K562 (cell line): ENCODE data around the gene ATP1A2. TPM values are rescaled to one million over a fixed set of nuclear protein-coding genes. Genes with fewer than 3 reads are reported as not detected.

Experiments
- ATAC-seq: fragments of 200-7000 bp; cut with Tn5 transposase; 3 replicates; pipeline ENCODE4 v1.9.1; 2020; ENCODE audit warnings: moderate library complexity
- BruUV-seq: library from RNA; stranded (reverse); fragments of 400-500 nt; replicated peaks from 2 replicates; lab custom pipeline; 2021; lab: Mats Ljungman, UMichigan
- CTCF ChIA-PET: fragments of 300-600 bp; formaldehyde crosslinking; extraction: SDS; loops from one replicate; lab custom pipeline; 2021; ENCODE audit warnings: low intra/inter-chr PET ratio; lab: Yijun Ruan, JAX
- POLR2A ChIA-PET: fragments of 300-600, 350-650 bp; sonication (Branson Sonifier 250); formaldehyde crosslinking; extraction: SDS; loops from one replicate; lab custom pipeline; 2021; ENCODE audit warnings: antibody characterized with exemption, inconsistent platforms; lab: Yijun Ruan, JAX
- DNase-seq, 4 experiments: peaks; one replicate each; pipeline versions ENCODE4 v3.0.0 to v3.0.0-alpha.2; 2011 to 2018; ENCODE audit warnings: low spot score in 3 of 4, mixed read lengths in 3 of 4; ENCODE audit errors: extremely low read depth in 1 of 4
- FAIRE-seq: peaks from 2 replicates; lab custom pipeline; 2011; peaks lifted over from hg19 to GRCh38; lab: Jason Lieb, UNC
- H2AFZ ChIP-seq: 2 replicates; pipeline ENCODE4 v1.6.0; 2011; ENCODE audit warnings: low read depth, low read length, control low read depth, inconsistent platforms
- H3K27ac ChIP-seq: fragments of 200-600 bp; 3 replicates; pipeline ENCODE4 v1.8.0; 2011; ENCODE audit warnings: low read depth, mild to moderate bottlenecking, control low read depth, inconsistent platforms, low read length, moderate library complexity, mixed read lengths; ENCODE audit errors: extremely low read depth
- H3K27me3 ChIP-seq, 2 experiments: fragments of 300-600 bp in 1 of 2; 2 replicates in 1 of 2; 3 replicates in 1 of 2; pipeline versions ENCODE4 v1.6.0 to v1.8.0; 2011; ENCODE audit warnings: inconsistent platforms in 2 of 2, low read length in 2 of 2, mild to moderate bottlenecking in 1 of 2, mixed read lengths in 1 of 2, moderate library complexity in 1 of 2; ENCODE audit not compliant: control insufficient read depth in 2 of 2, insufficient read depth in 2 of 2
- H3K36me3 ChIP-seq: fragments of 300-600 bp; 3 replicates; pipeline ENCODE4 v1.8.0; 2011; ENCODE audit warnings: mild to moderate bottlenecking, low read length, inconsistent platforms; ENCODE audit not compliant: control insufficient read depth, insufficient read depth
- H3K4me1 ChIP-seq, 2 experiments: fragments of 200-600 bp in 1 of 2; replicated peaks in 1 of 2; 2 replicates in 1 of 2; 3 replicates in 1 of 2; pipeline versions ENCODE4 v1.5.1 to v1.8.0; 2011; ENCODE audit warnings: inconsistent platforms in 2 of 2, low read length in 2 of 2, mild to moderate bottlenecking in 1 of 2, mixed read lengths in 1 of 2, moderate library complexity in 1 of 2; ENCODE audit not compliant: control insufficient read depth in 2 of 2, insufficient read depth in 2 of 2
- H3K4me2 ChIP-seq: 2 replicates; pipeline ENCODE4 v1.6.1; 2011; ENCODE audit warnings: low read length, control low read depth, inconsistent platforms, mixed read lengths; ENCODE audit not compliant: insufficient read depth
- H3K4me3 ChIP-seq: fragments of 200-600 bp; sonication (generic), shearing (Covaris generic); 2 replicates; pipeline ENCODE4 v1.5.1; 2016; ENCODE audit warnings: control low read depth, inconsistent platforms
- H3K79me2 ChIP-seq: fragments of 200-600 bp; 3 replicates; pipeline ENCODE4 v1.8.0; 2011; ENCODE audit warnings: low read length, inconsistent platforms; ENCODE audit not compliant: control insufficient read depth, insufficient read depth
- H3K9ac ChIP-seq, 2 experiments: 2 replicates each; pipeline versions ENCODE4 v1.6.0 to v1.6.1; 2011; ENCODE audit warnings: low read depth in 2 of 2, low read length in 2 of 2, control low read depth in 1 of 2, inconsistent platforms in 1 of 2, mild to moderate bottlenecking in 1 of 2, mixed read lengths in 1 of 2; ENCODE audit not compliant: insufficient read depth in 1 of 2
- H3K9me1 ChIP-seq: one replicate; pipeline ENCODE4 v1.6.0; 2011; ENCODE audit warnings: inconsistent platforms, mild to moderate bottlenecking, low read length, moderate library complexity; ENCODE audit not compliant: control insufficient read depth, insufficient read depth
- H3K9me3 ChIP-seq: replicated peaks from 2 replicates; pipeline ENCODE4 v1.5.1; 2011; ENCODE audit warnings: low read depth, low read length, inconsistent platforms; ENCODE audit not compliant: control insufficient read depth, insufficient read depth
- H4K20me1 ChIP-seq: replicated peaks from 2 replicates; pipeline ENCODE4 v1.6.1; 2011; ENCODE audit warnings: low read length, inconsistent platforms, mixed read lengths; ENCODE audit not compliant: control insufficient read depth, insufficient read depth
- CSDE1 ChIP-seq, 2 experiments: fragments of 450-650 bp; IDR thresholded peaks; 2 replicates each; pipeline ENCODE4 v1.6.1; 2016; ENCODE audit warnings: mild to moderate bottlenecking in 1 of 2
- CTBP1 ChIP-seq: fragments of 450-650 bp; IDR thresholded peaks from 2 replicates; pipeline ENCODE4 v1.6.1; 2016; ENCODE audit warnings: borderline replicate concordance
- HDAC2 ChIP-seq: fragments of 450-650 bp; IDR thresholded peaks from 2 replicates; pipeline ENCODE4 v1.6.1; 2016; ENCODE audit warnings: mild to moderate bottlenecking
- MCM5 ChIP-seq: fragments of 450-650 bp; IDR thresholded peaks from 2 replicates; pipeline ENCODE4 v1.6.1; 2016; ENCODE audit warnings: low read depth
- MYC ChIP-seq, 2 experiments: fragments of 250-450 bp in 1 of 2; sonication (Bioruptor Pico) in 1 of 2; IDR thresholded peaks; 2 replicates each; pipeline versions ENCODE4 v1.5.1 to v1.6.1; 2012 to 2021; ENCODE audit warnings: low read depth in 2 of 2, borderline replicate concordance in 1 of 2, improper control_type of control experiment in 1 of 2, low read length in 1 of 2, mild to moderate bottlenecking in 1 of 2, moderate library complexity in 1 of 2
- POU5F1 ChIP-seq: fragments of 150-350 bp; IDR thresholded peaks from 2 replicates; pipeline ENCODE4 v1.6.1; 2014; ENCODE audit warnings: borderline replicate concordance, low read length, low read depth, mild to moderate bottlenecking; ENCODE audit not compliant: partially characterized antibody
- YBX1 ChIP-seq: fragments of 450-650 bp; IDR thresholded peaks from 2 replicates; pipeline ENCODE4 v1.7.1; 2016; ENCODE audit warnings: mild to moderate bottlenecking
- ZNF197 ChIP-seq: fragments of 200-800 bp; sonication (Bioruptor generic); IDR thresholded peaks from 2 replicates; pipeline ENCODE4 v1.6.1; 2016; ENCODE audit warnings: low read depth, missing genetic modification characterization, missing compliant biosample characterization
- ZNF316 ChIP-seq: fragments of 450-650 bp; IDR thresholded peaks from 2 replicates; pipeline ENCODE4 v1.6.1; 2016
- ZNF507 ChIP-seq: conservative IDR thresholded peaks from 2 replicates; pipeline ENCODE4 v1.6.1; 2017; ENCODE audit warnings: missing genetic modification characterization, missing compliant biosample characterization
- ZNF695 ChIP-seq: fragments of 450-650 bp; formaldehyde crosslinking; IDR thresholded peaks from 2 replicates; pipeline ENCODE4 v1.4.0; 2020; ENCODE audit warnings: mild to moderate bottlenecking, moderate library complexity
- WGBS: fragments of 100-300 bp; shearing (Covaris generic); methylation state at CpG from one replicate; pipeline ENCODE4 v1.1.6; 2016; ENCODE audit warnings: low coverage, mixed read lengths; ENCODE audit not compliant: insufficient coverage; ENCODE audit errors: missing lambda C conversion rate; 5-methylcytosine and 5-hydroxymethylcytosine counted together
- in situ Hi-C: fragments of 300-500 bp; cut with MboI; formaldehyde crosslinking; loops from 4 replicates; pipeline ENCODE4 v1.15.0; 2018; ENCODE audit warnings: inconsistent platforms, mixed read lengths
- intact Hi-C: fragments of 100-400 bp; cut with micrococcal nuclease; formaldehyde crosslinking; loops from 2 replicates; pipeline ENCODE4 v1.14.2; 2022
- polyA plus RNA-seq, 8 experiments: library from polyadenylated mRNA; depleted of rRNA in 4 of 8; stranded (reverse) in 5 of 8; unstranded in 3 of 8; fragments of >200 nt; fragmentation: Nextera tagmentation in 2 of 8; fragmentation: Illumina TruSeq in 1 of 8; extraction: Ambion mirVana in 2 of 8; extraction: Trizol in 1 of 8; gene quantifications; 2 replicates each; pipeline versions ENCODE4 v1.2.1 to v1.2.3, GENCODE V29; 2011 to 2014; ENCODE audit warnings: inconsistent platforms in 1 of 8, missing spikeins in 1 of 8
- total RNA-seq, 7 experiments: library from RNA; depleted of rRNA in 6 of 7; stranded (reverse); fragments of >200 nt in 6 of 7; fragmentation: Illumina TruSeq in 2 of 7; extraction: Trizol in 2 of 7; gene quantifications; 2 replicates each; pipeline versions ENCODE4 v1.2.1 to v1.2.3, GENCODE V29; 2011 to 2021; ENCODE audit warnings: low replicate concordance in 1 of 7
- TF ChIP-seq, protein P1 (sequence below): fragments of 250-450 bp; sonication (Bioruptor Pico); IDR thresholded peaks from 2 replicates; pipeline ENCODE4 v1.9.0; 2021; ENCODE audit warnings: mild to moderate bottlenecking, inconsistent platforms
- TF ChIP-seq, protein P2 (sequence below), 3 experiments: fragments of 200-800 bp in 1 of 3; fragments of 250-450 bp in 1 of 3; fragments of 450-650 bp in 1 of 3; sonication (Bioruptor Pico) in 1 of 3; sonication (Bioruptor generic) in 1 of 3; formaldehyde crosslinking in 1 of 3; IDR thresholded peaks; 2 replicates each; pipeline versions ENCODE4 v1.6.1 to v1.8.0; 2016 to 2022; ENCODE audit warnings: mild to moderate bottlenecking in 2 of 3, missing genetic modification characterization in 2 of 3, missing compliant biosample characterization in 1 of 3, moderate library complexity in 1 of 3
- TF ChIP-seq, protein P3 (sequence below), 2 experiments: IDR thresholded peaks in 1 of 2; conservative IDR thresholded peaks in 1 of 2; 2 replicates each; pipeline ENCODE4 v1.6.1; 2016; ENCODE audit warnings: low read depth in 2 of 2, mild to moderate bottlenecking in 1 of 2, missing compliant biosample characterization in 1 of 2, missing genetic modification characterization in 1 of 2, moderate library complexity in 1 of 2

The ATP1A2 gene
- total and polyA plus RNA-seq, 9 of the 15 experiments (the other 6 are each of a cell fraction or from before 2014, with no cell fraction given), result 0.04 to 0.11 (median 0.09) TPM; not detected in 6

- Histone ChIP-seq H3K4me2 (no peak overlapping the region), H3K4me3 (no peak overlapping the region), H3K9me1 (no peaks in the 10 kb centered on the region), H3K27ac (no peak overlapping the region), H3K79me2 (no peaks in the 10 kb centered on the region), H2AFZ (no peak overlapping the region), H4K20me1 (no peaks in the 10 kb centered on the region; the same call in 1 of the 2 replicates), H3K4me1 (peaks cover 0 to 13% of the 10 kb centered on the region in 2 experiments; a peak in 3 of 5 replicates), H3K9ac (no peak overlapping the region), H3K27me3 (peaks cover 14 to 52% of the 10 kb centered on the region in 2 experiments; a peak in 4 of 5 replicates), H3K36me3 (no peaks in the 10 kb centered on the region), H3K9me3 (no peaks in the 10 kb centered on the region)
- intact Hi-C loops (no loop called here), in situ Hi-C loops (no loop called here)
- ChIA-PET POLR2A (interaction anchor here (0.7 to 1.2 kb wide), 4 partner anchors 10 to 402 kb away, joined by 3 to 8 read pairs (median 3); no protein-coding TSS in a partner anchor), CTCF (no interaction called here)
- no peak for DNase-seq
- WGBS, result 3% methylated on average over 5 of the region's 5 CpGs
- ATAC-seq, result no peak
- no TSS peak for BruUV-seq
- FAIRE-seq, result no peak
- TF ChIP-seq, protein P1, sequence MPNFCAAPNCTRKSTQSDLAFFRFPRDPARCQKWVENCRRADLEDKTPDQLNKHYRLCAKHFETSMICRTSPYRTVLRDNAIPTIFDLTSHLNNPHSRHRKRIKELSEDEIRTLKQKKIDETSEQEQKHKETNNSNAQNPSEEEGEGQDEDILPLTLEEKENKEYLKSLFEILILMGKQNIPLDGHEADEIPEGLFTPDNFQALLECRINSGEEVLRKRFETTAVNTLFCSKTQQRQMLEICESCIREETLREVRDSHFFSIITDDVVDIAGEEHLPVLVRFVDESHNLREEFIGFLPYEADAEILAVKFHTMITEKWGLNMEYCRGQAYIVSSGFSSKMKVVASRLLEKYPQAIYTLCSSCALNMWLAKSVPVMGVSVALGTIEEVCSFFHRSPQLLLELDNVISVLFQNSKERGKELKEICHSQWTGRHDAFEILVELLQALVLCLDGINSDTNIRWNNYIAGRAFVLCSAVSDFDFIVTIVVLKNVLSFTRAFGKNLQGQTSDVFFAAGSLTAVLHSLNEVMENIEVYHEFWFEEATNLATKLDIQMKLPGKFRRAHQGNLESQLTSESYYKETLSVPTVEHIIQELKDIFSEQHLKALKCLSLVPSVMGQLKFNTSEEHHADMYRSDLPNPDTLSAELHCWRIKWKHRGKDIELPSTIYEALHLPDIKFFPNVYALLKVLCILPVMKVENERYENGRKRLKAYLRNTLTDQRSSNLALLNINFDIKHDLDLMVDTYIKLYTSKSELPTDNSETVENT (CRISPR knock-in tag), result no peak
- TF ChIP-seq ZNF197 (CRISPR knock-in tag) (no peak), ZNF507 (tag) (no peak), MCM5 (no peak), CSDE1 (IDR thresholded peaks at IDR 0.05) (no peak), CTBP1 (no peak), ZNF316 (no peak), HDAC2 (no peak), POU5F1 (no peak), YBX1 (no peak), ZNF695 (CRISPR knock-in tag) (no peak), MYC (IDR thresholded peaks at IDR 0.05; ENCODE audit: low read depth, low read length) (no peak), MYC (CRISPR knock-in tag; IDR thresholded peaks at IDR 0.05; ENCODE audit: borderline replicate concordance, low read depth) (no peak)
- TF ChIP-seq, protein P2, sequence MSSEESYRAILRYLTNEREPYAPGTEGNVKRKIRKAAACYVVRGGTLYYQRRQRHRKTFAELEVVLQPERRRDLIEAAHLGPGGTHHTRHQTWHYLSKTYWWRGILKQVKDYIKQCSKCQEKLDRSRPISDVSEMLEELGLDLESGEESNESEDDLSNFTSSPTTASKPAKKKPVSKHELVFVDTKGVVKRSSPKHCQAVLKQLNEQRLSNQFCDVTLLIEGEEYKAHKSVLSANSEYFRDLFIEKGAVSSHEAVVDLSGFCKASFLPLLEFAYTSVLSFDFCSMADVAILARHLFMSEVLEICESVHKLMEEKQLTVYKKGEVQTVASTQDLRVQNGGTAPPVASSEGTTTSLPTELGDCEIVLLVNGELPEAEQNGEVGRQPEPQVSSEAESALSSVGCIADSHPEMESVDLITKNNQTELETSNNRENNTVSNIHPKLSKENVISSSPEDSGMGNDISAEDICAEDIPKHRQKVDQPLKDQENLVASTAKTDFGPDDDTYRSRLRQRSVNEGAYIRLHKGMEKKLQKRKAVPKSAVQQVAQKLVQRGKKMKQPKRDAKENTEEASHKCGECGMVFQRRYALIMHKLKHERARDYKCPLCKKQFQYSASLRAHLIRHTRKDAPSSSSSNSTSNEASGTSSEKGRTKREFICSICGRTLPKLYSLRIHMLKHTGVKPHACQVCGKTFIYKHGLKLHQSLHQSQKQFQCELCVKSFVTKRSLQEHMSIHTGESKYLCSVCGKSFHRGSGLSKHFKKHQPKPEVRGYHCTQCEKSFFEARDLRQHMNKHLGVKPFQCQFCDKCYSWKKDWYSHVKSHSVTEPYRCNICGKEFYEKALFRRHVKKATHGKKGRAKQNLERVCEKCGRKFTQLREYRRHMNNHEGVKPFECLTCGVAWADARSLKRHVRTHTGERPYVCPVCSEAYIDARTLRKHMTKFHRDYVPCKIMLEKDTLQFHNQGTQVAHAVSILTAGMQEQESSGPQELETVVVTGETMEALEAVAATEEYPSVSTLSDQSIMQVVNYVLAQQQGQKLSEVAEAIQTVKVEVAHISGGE (CRISPR knock-in tag; IDR thresholded peaks at IDR 0.05), result no peak
- TF ChIP-seq, protein P3, sequence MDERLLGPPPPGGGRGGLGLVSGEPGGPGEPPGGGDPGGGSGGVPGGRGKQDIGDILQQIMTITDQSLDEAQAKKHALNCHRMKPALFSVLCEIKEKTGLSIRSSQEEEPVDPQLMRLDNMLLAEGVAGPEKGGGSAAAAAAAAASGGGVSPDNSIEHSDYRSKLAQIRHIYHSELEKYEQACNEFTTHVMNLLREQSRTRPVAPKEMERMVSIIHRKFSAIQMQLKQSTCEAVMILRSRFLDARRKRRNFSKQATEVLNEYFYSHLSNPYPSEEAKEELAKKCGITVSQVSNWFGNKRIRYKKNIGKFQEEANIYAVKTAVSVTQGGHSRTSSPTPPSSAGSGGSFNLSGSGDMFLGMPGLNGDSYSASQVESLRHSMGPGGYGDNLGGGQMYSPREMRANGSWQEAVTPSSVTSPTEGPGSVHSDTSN (CRISPR knock-in tag; IDR thresholded peaks at IDR 0.05; ENCODE audit: low read depth), result no peak
- TF ChIP-seq, protein P3 (tag; conservative IDR thresholded peaks at IDR 0.05; ENCODE audit: low read depth), result no peak
Observed at GRCh38 chr1:160068225-160068624, 47.3 kb upstream of the ATP1A2 start.
